GM03348 (cell line): ENCODE measurements around the gene LIPH.
"Not testable (repeated sequence)": the region's sequence is repeated elsewhere in the genome, so short reads cannot be mapped to it uniquely, and the experiment has no call there.

Experiments
- DNase-seq: peaks from one replicate; pipeline ENCODE4 v3.0.0; 2012; ENCODE audit warnings: low spot score

LIPH gene

GRCh38 chr3:185486394-185486793, 66.0 kb downstream of the LIPH start:
- DNase-seq = no peak

- DNase-seq = no peak
Measured at GRCh38 chr3:185484296-185484695, 68.1 kb downstream of the LIPH start.

GRCh38 chr3:185479373-185479945, 72.9 kb downstream of the LIPH start:
- no peak for DNase-seq

GRCh38 chr3:185477316-185477715, 75.1 kb downstream of the LIPH start:
- DNase-seq = no peak

GRCh38 chr3:185474922-185475321, 77.5 kb downstream of the LIPH start:
- DNase-seq = not testable (repeated sequence)

GRCh38 chr3:185473290-185473815, 79.0 kb downstream of the LIPH start:
- no peak for DNase-seq

- no peak for DNase-seq
Measured at GRCh38 chr3:185470323-185470722, 82.1 kb downstream of the LIPH start.

- no peak for DNase-seq
Measured at GRCh38 chr3:185469542-185469941, 82.8 kb downstream of the LIPH start.

- not testable (repeated sequence) for DNase-seq
Measured at GRCh38 chr3:185466123-185466522, 86.3 kb downstream of the LIPH start.

GRCh38 chr3:185465471-185465870, 86.9 kb downstream of the LIPH start:
- DNase-seq = no peak

GRCh38 chr3:185460719-185461350, 91.6 kb downstream of the LIPH start:
- peak; percentile 29 for DNase-seq

- DNase-seq = no peak
Measured at GRCh38 chr3:185460309-185460708, 92.1 kb downstream of the LIPH start.

GRCh38 chr3:185457376-185457775, 95.0 kb downstream of the LIPH start:
- no peak for DNase-seq
